HL-60 (cell line): ENCODE measurements around the gene SDR42E2.

Experiments
- CTCF ChIP-seq: IDR thresholded peaks from one replicate; pipeline ENCODE4 v1.5.1; 2011; ENCODE audit warnings: low read length, control low read depth, inconsistent platforms; ENCODE audit not compliant: insufficient read depth
- REST ChIP-seq: IDR thresholded peaks from 2 replicates; pipeline ENCODE4 v1.6.1; 2012; ENCODE audit warnings: low read depth; ENCODE audit not compliant: insufficient replicate concordance

- TF ChIP-seq CTCF (no peak), REST (no peak)
These were observed 24.2 kb downstream of the SDR42E2 start for GRCh38 chr16:22186517-22186916.
